NCI-H1436 treated with DMSO at 0.1 percent for 48 hours (cell line): Measurements from ENCODE around the gene PAX5.

ENCODE experiments used
- DNase-seq: peaks from one replicate; lab custom pipeline; 2025; lab: John Stamatoyannopoulos, UW

PAX5 gene

DNA sequence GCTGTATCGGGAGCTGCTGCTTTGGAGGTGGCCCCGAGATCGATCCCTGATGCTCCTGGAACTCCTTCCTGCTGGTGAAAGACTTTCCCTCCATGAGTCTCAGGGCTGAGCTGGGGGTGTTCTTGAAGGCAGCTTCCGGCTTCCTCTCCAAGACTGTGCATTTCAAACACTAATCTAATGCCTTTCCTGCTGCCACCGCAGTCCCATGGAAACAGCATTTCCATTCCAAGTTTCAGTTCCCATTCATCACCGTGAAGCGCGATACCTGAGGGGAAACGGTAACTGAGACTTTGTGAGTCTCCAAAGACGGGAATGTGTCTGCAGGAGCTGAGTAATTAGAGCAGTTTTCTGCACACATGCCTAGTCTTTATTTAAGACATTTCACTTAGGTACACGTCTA, 230.1 kb downstream of the PAX5 start:
- no peak for DNase-seq

DNA sequence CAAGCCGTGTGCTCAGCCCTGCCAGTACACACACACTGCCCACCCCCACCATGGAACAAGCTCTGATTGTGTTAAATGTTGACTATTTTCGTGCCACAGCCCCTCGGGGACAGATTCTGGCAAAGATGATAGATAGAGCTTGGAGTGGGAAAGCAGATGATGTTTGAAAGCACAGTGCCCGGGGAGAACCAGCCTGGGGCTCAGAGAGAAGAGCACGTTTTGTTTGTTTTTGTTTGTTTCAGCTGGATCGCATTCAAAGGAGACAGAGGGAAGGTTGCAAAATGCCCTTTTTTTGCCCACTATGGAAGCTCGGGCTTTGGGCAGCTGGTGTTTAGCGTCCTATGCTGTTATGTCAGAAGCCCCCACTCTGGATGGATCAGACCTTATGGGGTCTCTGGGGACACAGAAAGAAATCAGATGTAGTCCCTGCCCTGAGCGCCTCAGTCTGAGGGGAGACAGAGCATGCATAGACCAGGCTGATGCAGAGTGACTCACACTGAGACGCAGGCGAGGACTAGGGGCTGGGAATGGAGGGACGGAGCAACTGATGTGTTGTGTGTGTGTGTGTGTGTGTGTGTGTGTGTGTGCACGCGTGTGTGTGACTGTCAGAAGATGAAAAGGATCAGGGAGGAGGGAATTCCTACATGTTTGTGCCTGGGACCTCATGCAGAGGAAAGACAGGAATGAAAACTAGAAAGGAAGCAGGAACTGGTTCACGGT, 231.7 kb downstream of the PAX5 start:
- DNase-seq: no peak

DNA sequence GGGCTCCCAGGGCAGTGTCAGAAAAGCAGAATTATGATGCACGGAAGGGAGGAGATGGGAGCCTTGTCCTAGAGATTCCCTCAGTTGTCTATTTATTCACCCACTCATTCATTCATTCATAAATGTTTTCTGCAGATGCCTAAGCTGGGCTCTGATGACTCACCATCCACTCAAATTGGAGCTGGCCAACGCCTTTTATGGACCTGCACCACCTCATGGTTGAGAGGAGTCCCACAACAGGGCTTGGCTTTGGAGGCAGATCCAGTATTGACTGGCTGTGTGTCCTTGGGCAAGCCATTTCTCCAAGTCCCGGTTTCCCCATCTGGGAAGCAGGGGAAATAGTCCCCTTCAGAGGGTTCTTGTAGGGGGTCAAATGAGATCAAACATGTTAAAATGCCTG, 233.6 kb downstream of the PAX5 start:
- DNase-seq: no peak

GRCh38 chr9:36798350-36799065, 235.6 kb downstream of the PAX5 start:
- DNase-seq: no peak

- DNase-seq: no peak
Observed at GRCh38 chr9:36797471-36798220, 236.4 kb downstream of the PAX5 start.

DNA sequence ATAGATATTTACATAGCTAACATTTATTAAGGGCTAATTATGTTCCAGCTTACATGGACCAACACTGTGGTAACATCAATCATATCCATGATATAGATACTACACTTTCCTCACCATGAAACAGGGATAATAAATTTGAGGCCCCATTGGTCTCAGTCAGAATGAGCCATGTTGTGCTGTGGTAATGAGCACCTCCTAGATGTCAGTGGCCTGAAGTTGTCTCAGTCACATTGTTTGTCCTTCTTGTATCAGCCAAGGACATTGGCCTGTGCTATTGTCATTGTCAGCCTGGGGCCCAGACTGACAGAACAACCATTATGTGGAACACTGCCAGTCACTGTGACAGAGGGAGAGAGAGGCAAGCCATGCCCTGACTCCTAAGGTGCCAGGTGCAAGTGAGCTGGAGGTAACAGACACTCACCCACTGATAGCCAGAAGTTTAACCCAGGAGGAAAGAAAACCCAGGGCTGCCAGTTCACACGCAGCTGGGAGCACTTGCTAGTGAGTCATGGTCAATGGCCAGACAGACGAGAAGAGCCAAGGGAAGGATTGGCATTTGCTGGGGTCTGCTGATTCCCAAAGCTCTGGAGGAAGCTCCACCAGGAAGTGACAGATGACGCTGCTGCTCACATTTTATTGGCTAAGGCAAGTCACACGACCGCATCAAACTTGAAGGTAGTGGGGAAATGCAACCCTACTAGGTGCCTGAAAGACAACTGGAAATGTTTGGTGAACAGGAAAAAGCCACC, 237.2 kb downstream of the PAX5 start:
- no peak for DNase-seq

GRCh38 chr9:36794461-36794860, 239.6 kb downstream of the PAX5 start:
- DNase-seq: no peak

DNA sequence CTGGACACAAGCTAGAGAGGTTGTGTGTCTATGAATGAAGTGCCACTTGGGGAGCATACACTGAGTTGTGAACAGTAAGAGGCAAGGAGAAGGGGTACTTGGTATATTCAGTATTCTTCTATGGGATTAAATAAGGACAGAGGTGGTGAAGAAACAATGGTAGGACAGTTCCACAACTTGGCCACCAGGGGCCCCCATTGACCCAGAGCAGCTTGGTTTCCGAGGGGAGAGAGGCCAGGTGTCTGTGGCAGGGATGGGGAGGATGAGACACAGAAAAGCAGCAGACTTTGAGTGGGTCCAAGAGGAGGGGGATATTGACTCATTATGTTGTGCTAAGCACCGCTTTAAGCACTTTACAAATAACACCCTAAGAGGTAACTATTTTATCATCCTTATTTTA, 240.8 kb downstream of the PAX5 start:
- no peak for DNase-seq

DNA sequence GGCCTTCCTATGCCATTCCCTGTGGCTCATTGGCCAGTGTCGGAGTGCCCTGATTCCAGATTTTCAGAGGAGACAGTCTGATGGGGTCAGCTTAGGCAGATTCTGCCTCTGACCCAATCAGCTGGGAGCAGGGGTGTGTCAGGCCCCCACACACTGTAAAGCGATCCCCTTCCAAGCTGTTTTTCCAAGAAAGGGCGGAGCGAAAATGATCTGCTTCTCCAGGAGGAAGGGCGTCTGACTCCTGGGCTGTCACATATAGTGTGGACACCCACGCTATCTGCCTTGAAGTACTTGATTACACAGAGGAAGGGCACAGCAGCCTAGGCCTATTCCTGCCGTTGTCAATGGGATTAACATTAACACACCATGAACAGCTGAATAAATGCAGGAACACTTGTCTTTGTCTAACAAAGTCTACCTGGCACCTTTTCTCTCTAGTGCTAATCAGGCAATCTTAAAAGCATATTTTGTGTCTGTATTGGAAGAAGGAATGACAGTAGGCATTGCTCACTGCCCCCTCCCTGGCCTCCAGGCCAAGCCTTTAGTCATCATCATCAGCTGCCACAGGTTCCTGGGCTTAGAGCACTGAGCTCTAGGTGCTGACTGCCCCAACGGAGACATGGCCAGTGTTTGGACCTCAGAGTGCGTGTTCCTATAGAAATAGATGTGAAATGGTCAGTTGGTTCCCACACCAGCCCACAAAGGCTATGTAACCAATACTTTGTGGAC, 242.7 kb downstream of the PAX5 start:
- DNase-seq: no peak

DNA sequence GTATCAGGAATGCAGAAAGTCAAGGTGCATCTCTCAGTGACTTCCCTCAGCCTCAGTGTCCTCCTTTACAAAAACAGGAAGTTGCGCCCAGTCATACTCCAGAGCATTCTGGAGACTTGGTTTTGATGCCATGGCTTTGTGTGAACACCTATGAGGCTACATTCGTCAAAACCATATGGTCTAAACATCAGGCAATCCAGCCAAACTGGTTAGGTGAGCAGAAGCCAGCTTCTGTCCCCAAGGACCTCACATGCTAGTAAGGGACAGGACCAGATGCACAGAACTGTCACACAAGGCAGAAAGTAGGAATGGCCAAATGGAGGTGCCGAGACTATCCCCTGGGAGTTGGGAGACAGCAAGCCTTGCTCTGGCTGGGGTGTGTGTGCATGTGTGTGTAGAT, 244.2 kb downstream of the PAX5 start:
- no peak for DNase-seq

DNA sequence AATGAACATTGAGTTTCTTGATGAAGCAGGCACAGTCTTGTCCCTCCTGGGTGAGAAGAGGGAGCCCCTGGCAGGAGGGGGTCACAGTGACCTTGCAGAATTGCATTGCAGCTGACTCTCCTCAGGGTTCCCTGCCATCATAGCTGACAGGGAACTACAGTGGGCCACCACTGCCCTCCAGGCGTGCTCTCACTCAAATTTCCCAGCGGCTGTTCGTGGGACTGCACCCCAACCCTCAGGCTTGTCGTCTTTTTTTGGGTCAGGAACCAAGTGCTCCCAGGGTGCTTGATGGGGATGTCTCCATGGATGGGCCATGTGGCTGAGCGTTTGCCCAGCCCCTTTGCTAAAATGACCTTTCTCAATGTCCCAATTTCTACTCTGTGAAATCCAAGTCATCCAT, 245.5 kb downstream of the PAX5 start:
- DNase-seq: no peak

GRCh38 chr9:36787709-36788108, 246.4 kb downstream of the PAX5 start:
- DNase-seq: no peak
